GM21737 (cell line): ENCODE data around the gene ITIH3.

ENCODE experiments used
- ATAC-seq: cut with Tn5 transposase; IDR thresholded peaks from one replicate; pipeline ENCODE4 v1.9.1; 2021; ENCODE audit warnings: mild to moderate bottlenecking, moderate library complexity; ENCODE audit not compliant: unreplicated experiment

Gene ITIH3

DNA sequence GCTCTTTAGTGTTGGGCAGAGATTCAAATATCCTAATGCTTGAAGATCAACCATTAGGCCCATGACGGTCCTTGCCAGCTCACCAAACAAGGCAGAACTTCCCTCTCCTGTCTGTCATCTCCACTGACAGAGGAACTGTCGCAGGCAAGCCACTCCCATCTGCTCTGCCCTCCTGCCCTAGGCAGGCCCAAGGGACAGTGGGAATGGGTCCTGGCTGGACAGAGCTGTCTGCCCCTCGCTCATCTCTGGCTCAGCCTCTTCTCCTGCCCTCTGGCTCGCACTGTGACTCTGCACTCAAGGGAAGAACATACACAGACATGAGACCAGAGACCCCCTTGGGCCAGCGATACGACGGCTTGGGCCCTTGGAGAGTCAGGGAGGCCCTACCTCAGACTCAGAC, 47.8 kb downstream of the ITIH3 start:
- ATAC-seq = no peak

DNA sequence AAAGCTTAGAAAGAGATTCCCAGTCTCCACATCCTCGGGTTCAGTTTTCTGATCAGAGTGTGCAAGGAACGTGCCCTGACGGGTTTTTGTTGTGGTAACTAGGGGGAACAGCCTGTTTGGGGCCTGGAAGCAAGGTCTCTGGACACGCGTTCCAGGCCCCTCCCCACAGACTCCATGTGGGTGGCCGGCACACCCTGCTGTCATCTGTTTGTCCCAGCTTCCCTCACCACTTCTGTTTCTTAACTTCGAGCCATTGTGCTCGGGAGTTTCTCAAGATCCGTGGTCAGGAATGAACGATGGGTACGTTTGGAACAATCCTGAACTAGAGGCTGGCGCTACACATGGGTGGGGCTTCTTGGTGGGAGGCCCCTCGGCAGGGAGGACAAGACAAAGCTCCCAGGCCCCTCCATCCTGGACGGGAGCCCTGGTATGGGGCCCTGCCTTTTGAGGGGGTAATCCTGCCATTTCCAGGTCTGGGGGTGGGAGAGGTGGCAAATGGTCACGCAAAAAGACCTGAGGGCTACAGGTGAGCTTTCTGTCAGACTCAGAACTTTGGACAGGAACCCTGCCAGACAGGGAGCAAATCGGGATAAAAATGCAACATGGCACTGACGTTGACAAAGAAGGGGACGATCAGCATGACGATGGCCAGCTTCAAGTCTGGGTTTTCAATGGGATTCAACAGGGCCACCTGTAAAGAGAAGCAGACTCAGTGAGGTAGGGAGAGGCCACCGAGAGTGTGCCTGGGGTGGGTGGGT, 48.7 kb downstream of the ITIH3 start:
- ATAC-seq = no peak

GRCh38 chr3:52843881-52844280, 49.3 kb downstream of the ITIH3 start:
- no peak for ATAC-seq

GRCh38 chr3:52844290-52844975, 49.8 kb downstream of the ITIH3 start:
- ATAC-seq = no peak

- no peak for ATAC-seq
These were observed 50.6 kb downstream of the ITIH3 start for GRCh38 chr3:52845157-52845556.

- no peak for ATAC-seq
These were observed 51.3 kb downstream of the ITIH3 start for GRCh38 chr3:52845691-52846431.

DNA sequence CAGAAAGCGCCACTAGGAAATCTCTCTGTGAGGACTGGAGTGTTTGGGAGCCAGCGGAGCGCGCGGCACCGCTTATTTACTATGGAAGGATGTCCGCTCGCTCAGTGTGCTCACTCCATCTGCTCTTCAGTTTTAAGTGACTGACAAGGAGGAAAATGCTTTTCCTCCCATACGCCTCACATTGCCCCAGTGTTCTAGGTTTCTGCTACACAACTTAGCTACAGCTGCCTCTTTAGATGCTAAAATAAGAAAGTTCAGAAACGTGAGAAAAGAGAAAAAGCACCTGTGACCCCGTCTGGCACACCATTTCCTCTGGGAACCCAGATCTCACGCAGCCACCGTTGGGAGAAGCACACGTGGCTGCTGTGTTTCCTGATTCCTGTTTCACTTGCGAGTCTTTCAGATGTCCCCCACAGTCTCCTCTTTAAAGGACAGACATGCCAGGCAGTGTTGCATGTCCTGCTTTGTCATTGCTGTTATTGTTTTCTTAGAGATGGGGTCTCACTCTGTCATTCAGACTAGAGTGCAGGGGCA, 51.9 kb downstream of the ITIH3 start:
- ATAC-seq = no peak

- no peak for ATAC-seq
These were observed 52.6 kb downstream of the ITIH3 start for GRCh38 chr3:52847241-52847640.

DNA sequence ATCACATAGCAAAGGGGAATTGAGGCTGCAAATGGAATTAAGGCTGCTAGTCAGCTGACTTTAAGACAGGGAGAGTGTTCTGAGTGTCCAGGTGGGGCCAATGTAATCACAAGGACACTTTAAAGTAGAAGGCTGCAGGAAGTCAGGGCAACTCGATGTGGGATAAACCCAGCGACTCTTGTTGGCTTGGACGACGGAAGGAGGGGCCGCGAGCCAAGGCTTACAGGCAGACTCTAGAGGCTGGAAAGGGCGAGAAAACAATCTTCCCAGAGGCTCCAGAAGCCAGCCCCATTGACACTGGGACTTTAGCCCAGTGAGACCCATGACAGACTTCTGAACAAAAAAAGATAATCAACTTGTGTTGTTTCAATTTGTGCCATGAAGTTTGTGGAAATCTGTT, 53.1 kb downstream of the ITIH3 start:
- ATAC-seq = no peak

DNA sequence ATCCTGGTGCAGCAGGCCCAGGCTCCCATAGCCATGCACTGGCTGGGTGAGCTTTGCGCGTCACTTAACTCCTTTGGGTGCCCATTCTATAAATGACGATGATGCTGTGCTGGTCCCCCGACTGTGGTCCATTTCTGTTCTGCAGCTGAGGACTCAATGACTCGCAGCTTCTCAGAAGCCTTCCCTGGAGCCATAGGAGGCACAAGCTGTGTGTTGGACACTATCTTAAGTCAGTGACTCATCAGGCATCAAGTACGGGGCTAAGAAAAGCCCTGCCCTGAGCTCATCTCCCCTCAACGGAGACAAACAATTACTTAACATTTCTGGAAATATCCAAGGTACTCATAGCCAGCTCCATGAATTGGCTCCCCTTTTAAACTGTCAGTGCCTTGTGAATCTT, 54.0 kb downstream of the ITIH3 start:
- ATAC-seq = no peak

GRCh38 chr3:52849656-52850055, 55.1 kb downstream of the ITIH3 start:
- ATAC-seq = no peak

DNA sequence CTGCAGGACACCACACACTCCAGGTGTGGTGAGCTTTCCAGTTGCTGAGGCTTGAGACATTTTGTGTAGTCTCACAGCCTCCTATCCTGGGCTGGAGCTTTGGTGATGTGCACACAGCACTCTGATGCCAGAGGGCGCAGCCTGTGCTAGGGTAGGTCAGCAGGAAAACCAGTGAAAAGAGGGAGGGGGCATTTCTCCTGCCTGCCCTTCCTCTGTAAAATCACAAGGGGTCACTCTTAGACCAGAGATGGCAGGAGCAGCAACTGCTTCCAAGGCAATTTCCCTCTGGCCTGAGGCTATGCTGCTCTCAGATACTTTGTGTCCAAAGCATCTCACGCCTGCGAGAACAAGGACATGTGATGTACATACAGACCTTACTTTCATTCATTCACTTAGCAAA, 56.8 kb downstream of the ITIH3 start:
- no peak for ATAC-seq

- ATAC-seq = no peak
These were observed 57.8 kb downstream of the ITIH3 start for GRCh38 chr3:52852419-52852818.

GRCh38 chr3:52854013-52854412, 59.4 kb downstream of the ITIH3 start:
- no peak for ATAC-seq

DNA sequence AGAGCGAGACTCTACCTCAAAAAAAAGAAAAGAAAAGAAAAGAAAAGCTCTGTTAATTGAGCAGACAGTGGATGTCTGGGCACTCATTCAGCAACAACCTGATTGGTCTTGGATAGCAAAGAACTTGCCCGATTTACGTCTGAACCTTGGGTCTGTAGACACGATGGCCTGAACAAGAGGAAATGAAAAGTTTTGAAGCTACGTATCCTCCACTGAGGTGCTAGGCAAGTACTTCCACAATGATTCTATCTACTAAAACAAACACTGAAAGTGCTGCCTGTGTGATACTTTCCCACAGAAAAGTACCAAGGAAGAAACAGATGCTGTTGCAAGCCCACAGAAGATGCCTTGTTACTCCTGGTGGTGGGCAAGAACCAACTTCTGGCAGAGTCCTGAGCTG, 62.1 kb downstream of the ITIH3 start:
- ATAC-seq = no peak

DNA sequence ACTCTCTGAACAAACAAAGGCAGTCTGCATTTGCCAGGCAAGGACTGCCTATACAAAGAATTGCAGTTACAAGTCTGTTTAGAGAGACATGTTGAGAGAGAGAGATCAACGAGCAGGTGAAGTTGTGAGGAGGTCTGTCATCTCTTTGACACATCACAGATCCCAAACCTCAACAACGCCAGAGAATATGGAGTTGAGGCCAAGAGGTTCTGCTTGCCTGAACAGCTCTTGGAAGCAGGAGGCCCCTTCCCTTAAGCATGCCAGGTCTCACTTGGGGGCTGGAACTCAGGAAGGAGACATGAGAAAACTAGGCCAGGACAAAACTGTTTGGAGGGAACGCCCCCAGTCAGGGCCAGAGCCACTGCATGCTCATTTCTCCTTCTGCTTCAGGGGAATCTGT, 62.5 kb downstream of the ITIH3 start:
- no peak for ATAC-seq

DNA sequence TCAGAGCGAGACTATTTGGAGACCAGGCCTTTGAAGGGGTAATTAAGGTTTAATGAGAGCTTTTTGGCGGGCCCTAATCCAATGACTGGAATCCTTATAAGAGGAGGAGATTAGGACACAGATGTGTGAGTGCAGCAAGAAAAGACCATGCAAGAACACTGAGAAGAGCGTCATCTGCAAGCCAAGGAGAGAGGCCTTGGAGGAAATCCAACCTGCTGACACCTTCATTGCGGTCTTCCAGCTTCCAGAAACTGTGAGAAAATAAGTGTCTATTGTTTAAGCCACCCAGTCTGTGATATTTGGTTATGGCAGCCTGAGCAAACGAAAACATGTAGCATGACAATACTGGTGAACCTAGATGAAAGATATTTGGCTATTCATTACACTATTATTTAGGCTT, 63.3 kb downstream of the ITIH3 start:
- ATAC-seq = no peak
